GM13977 (cell line): Measurements from ENCODE around the gene GMDS.

Experiments used
- DNase-seq: peaks from one replicate; pipeline ENCODE4 v3.0.0; 2012; ENCODE audit warnings: low spot score
- in situ Hi-C: fragments of 300-500 bp; cut with MboI; formaldehyde crosslinking; loops from one replicate; pipeline ENCODE4 v1.12.0; 2022; ENCODE audit warnings: low sequenced_read_pairs, low pct_unique_long_range_greater_than_20kb, mixed read lengths, inconsistent platforms; ENCODE audit not compliant: unreplicated experiment
- TF ChIP-seq, protein P1 (sequence below): IDR thresholded peaks from 2 replicates; pipeline ENCODE4 v1.5.1; 2012; ENCODE audit warnings: mild to moderate bottlenecking, control low read depth; ENCODE audit not compliant: insufficient read depth; ENCODE audit errors: extremely low read depth, missing control alignments

The GMDS gene

DNA sequence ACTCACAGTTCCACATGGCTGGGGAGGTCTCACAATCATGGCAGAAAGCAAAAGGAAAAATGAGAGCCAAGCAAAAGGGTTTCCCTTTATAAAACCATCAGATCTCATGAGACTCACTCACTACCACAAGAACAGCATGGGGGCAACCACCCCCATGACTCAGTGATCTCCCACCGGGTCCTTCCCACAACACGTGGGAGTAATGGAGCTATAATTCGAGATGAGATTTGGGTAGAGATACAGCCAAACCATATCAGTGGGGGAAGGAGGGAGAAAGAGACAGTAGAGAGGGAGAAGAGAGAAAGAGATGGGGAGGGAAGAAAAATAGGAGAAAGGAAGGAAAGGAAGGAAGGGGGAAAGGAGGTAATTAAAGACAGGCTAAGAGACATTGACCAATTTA, 30.1 kb downstream of the GMDS start:
- in situ Hi-C loops, result loop anchor here (10.0 kb wide), 1 partner anchor 139 kb away; no protein-coding TSS in a partner anchor
- DNase-seq, result no peak
- TF ChIP-seq, protein P1, sequence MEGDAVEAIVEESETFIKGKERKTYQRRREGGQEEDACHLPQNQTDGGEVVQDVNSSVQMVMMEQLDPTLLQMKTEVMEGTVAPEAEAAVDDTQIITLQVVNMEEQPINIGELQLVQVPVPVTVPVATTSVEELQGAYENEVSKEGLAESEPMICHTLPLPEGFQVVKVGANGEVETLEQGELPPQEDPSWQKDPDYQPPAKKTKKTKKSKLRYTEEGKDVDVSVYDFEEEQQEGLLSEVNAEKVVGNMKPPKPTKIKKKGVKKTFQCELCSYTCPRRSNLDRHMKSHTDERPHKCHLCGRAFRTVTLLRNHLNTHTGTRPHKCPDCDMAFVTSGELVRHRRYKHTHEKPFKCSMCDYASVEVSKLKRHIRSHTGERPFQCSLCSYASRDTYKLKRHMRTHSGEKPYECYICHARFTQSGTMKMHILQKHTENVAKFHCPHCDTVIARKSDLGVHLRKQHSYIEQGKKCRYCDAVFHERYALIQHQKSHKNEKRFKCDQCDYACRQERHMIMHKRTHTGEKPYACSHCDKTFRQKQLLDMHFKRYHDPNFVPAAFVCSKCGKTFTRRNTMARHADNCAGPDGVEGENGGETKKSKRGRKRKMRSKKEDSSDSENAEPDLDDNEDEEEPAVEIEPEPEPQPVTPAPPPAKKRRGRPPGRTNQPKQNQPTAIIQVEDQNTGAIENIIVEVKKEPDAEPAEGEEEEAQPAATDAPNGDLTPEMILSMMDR, result no peak

DNA sequence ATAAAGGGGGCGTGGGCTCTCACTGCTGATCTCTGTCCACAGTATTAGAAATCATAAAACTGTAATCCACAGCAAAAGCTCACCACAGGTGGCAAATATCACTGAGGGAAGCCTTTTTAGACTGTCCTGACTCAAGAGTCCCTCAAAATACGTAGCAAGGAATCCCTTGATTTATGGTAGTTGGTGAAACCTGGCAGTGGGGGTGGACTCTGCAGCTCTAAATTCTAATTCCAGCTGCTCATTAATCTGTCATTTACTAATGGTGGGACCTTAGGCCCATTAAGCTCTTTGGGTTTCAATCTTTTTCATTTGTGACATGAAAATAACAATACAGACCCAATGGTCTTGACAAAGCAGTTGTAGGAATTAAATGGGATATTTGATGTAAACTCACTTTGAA, 32.3 kb downstream of the GMDS start:
- in situ Hi-C loops, result loop anchor here (10.0 kb wide), 1 partner anchor 142 kb away; no protein-coding TSS in a partner anchor
- TF ChIP-seq, protein P1, result no peak
- DNase-seq, result no peak

DNA sequence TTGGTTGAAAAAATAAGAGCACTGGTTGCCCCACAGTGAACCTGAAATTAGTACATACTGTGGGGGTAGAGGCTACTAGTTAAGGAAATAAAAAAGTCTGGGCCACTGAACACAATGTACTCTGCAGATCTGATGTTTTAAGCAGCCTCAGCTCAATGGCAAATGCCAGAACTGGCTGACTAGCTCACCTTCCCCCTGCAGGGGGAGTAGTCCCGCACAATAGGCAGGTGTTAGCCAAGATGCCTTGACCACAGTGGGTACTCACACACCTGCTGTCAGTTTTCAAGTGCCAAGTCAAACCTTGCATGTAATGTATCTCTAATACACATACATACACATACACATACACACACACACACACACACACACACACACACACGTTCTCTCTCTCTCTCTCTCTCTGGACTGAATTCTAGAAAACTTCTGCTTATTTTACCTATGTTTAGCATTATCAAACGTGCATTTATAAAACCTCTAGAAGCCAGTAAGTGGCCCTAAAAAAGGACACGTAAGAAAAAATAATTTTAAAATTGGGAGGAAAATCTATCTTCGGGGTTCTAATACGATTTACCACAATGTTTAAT, 36.1 kb downstream of the GMDS start:
- peak; percentile 38 for DNase-seq
- in situ Hi-C loops, result no loop called here
- TF ChIP-seq, protein P1, result peak; percentile 88

DNA sequence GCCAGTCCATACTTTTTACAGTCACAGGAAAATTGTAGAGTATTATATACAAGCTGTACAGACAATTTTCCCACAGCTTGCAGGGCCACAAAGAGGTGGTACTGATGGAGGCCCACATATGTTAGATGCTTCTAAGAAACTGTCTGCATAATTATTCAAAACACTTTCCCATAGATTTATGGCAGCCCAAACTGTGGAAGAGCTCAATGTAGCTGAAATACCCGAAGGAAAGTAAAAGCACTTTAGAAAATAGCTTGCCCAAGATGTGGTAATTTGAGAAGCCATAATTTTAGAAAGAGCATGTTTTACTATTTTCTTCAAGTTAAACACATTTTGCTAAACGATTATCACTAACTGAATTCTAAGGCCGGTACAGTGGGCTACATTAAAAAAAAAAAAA, 36.9 kb downstream of the GMDS start:
- in situ Hi-C loops, result no loop called here
- DNase-seq, result no peak
- TF ChIP-seq, protein P1, result no peak

DNA sequence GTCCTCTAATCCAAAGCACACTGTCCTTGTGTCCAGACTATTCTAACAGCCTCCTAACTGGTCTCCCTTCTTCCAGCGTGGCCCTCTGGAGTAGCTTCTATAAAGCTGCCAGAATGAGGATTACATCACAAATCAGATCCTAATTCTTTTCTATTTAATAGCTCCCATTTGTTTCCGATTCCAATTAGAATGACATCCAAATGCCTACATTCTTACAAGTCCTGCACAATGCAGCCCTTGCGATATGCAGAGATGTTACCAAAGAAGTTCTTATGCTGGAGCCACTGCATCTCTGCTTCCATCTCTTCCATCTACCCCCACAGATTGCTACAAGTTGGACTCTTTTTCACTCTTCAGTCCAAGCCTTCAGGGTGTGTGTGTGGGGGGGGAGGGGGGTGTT, 40.0 kb downstream of the GMDS start:
- DNase-seq, result no peak
- in situ Hi-C loops, result no loop called here
- TF ChIP-seq, protein P1, result no peak

DNA sequence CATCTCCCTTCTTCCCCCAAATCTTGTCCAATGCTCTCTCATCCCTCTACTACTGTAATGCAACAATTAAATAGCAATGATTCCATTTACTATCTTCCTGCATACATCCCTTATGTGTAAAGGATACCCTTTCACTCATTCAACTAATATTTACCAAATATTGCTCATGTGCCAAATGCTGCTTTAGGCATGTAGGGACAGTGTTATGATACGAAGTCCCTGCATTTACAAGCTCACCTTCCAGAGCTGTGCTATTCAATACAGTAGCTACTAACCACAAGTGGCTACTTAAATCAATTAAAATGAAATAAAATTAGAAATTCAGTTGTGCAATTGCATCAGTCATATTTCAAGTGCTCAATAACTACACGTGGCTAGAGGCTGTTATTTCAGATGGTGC, 41.1 kb downstream of the GMDS start:
- no peak for DNase-seq
- in situ Hi-C loops, result no loop called here
- TF ChIP-seq, protein P1, result no peak

DNA sequence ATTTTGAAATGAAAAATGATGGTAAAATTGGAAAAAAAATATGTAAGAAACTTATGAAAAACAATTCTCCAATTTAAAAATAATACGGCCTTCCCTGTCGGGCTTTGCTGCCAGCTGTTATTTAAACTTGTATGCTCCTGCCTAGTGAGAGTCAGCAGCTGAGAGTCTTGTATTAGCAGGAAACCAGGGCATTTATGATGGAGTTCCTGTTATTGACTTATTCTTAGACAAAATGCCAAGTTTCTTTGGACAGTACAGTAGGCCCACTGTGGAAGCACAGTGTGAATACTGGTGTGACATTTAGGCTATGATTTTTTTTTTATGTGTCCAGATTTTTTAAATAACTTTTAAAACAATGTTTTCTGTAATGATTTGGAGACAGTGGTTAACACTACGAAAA, 42.1 kb downstream of the GMDS start:
- no peak for DNase-seq
- in situ Hi-C loops, result no loop called here
- TF ChIP-seq, protein P1, result no peak
